ENCODE data around the gene VAMP8.
"Not testable (repeated sequence)": the region's sequence is repeated elsewhere in the genome, so short reads cannot be mapped to it uniquely, and the experiment has no call there.

The VAMP8 gene

GRCh38 chr2:85554980-85555612 is 22.3 kb upstream of the VAMP8 start (continued):
- TF ChIP-seq CSRNP3 (CRISPR knock-in tag; IDR thresholded peaks at IDR 0.05) (no peak), ZNF70 (CRISPR knock-in tag; IDR thresholded peaks at IDR 0.05) (no peak), TOX (CRISPR knock-in tag; IDR thresholded peaks at IDR 0.05; ENCODE audit: borderline replicate concordance) (no peak), ZFP3 (CRISPR knock-in tag; IDR thresholded peaks at IDR 0.05) (no peak)

GRCh38 chr2:85557130-85557529 is 20.3 kb upstream of the VAMP8 start:
- TF ChIP-seq RARB (CRISPR knock-in tag; IDR thresholded peaks at IDR 0.05) (no peak), ZNF8 (CRISPR knock-in tag; IDR thresholded peaks at IDR 0.05) (no peak), ZNF70 (CRISPR knock-in tag; IDR thresholded peaks at IDR 0.05) (no peak), ZC3H10 (CRISPR knock-in tag; IDR thresholded peaks at IDR 0.05) (no peak), CSDC2 (CRISPR knock-in tag; IDR thresholded peaks at IDR 0.05) (no peak), ESRRG (CRISPR knock-in tag; IDR thresholded peaks at IDR 0.05) (no peak)
- ATAC-seq: no peak

GRCh38 chr2:85558160-85558559 is 19.2 kb upstream of the VAMP8 start:
- ATAC-seq: no peak
- TF ChIP-seq RARB (CRISPR knock-in tag; IDR thresholded peaks at IDR 0.05): no peak

GRCh38 chr2:85560403-85560726 is 17.0 kb upstream of the VAMP8 start:
- not testable (repeated sequence) for ATAC-seq

- TF ChIP-seq ARNTL (CRISPR knock-in tag; IDR thresholded peaks at IDR 0.05; ENCODE audit: borderline replicate concordance, low read depth): no peak
- TF ChIP-seq ESRRG (CRISPR knock-in tag; IDR thresholded peaks at IDR 0.05): no peak
- TF ChIP-seq TSHZ2 (CRISPR knock-in tag; IDR thresholded peaks at IDR 0.05): no peak
- TF ChIP-seq RARB (CRISPR knock-in tag; IDR thresholded peaks at IDR 0.05): no peak
- no peak for TF ChIP-seq CREB5 (CRISPR knock-in tag; IDR thresholded peaks at IDR 0.05; ENCODE audit: low read depth)
- no peak for TF ChIP-seq GLIS3 (CRISPR knock-in tag; IDR thresholded peaks at IDR 0.05)
- no peak for TF ChIP-seq CSRNP3 (CRISPR knock-in tag; IDR thresholded peaks at IDR 0.05)
- TF ChIP-seq ZFP30 (CRISPR knock-in tag; IDR thresholded peaks at IDR 0.05): no peak
- peak; percentile 55 for ATAC-seq
These were observed 16.5 kb upstream of the VAMP8 start for GRCh38 chr2:85560812-85561279.

- TF ChIP-seq ZNF8 (CRISPR knock-in tag; IDR thresholded peaks at IDR 0.05) (no peak), CREB5 (CRISPR knock-in tag; IDR thresholded peaks at IDR 0.05; ENCODE audit: low read depth) (no peak), POU6F1 (CRISPR knock-in tag; IDR thresholded peaks at IDR 0.05; ENCODE audit: borderline replicate concordance, low read depth) (no peak), CSRNP3 (CRISPR knock-in tag; IDR thresholded peaks at IDR 0.05) (no peak), ARNTL (CRISPR knock-in tag; IDR thresholded peaks at IDR 0.05; ENCODE audit: borderline replicate concordance, low read depth) (no peak), ZFP30 (CRISPR knock-in tag; IDR thresholded peaks at IDR 0.05) (no peak), ISL1 (CRISPR knock-in tag; IDR thresholded peaks at IDR 0.05) (no peak), ZC3H10 (CRISPR knock-in tag; IDR thresholded peaks at IDR 0.05) (no peak), GLIS3 (CRISPR knock-in tag; IDR thresholded peaks at IDR 0.05) (no peak), OSR1 (CRISPR knock-in tag; IDR thresholded peaks at IDR 0.05) (no peak)
These were observed 15.8 kb upstream of the VAMP8 start, which contains the start of gene GGCX for GRCh38 chr2:85561280-85562212. TSS of gene GGCX (minus strand) at chr2:85561493. CDS start at chr2:85561428, 65 bp downstream.

More at GRCh38 chr2:85561280-85562212, 15.8 kb upstream of the VAMP8 start, which contains the start of gene GGCX:
- ATAC-seq: peak; percentile 95

Measured in SK-N-SH treated with all-trans-retinoic acid at 6 μM for 48 hours (cell line).